ENCODE data around the gene GTF2IRD1. TPM values are rescaled to one million over a fixed set of nuclear protein-coding genes. Genes with fewer than 3 reads are reported as not detected.
A peak's percentile ranks its signal among the peaks of the same experiment; 100 is the strongest.

GTF2IRD1 gene
- total RNA-seq, 2 donors from 2014 or later: 0.89 to 2.2 TPM

DNA sequence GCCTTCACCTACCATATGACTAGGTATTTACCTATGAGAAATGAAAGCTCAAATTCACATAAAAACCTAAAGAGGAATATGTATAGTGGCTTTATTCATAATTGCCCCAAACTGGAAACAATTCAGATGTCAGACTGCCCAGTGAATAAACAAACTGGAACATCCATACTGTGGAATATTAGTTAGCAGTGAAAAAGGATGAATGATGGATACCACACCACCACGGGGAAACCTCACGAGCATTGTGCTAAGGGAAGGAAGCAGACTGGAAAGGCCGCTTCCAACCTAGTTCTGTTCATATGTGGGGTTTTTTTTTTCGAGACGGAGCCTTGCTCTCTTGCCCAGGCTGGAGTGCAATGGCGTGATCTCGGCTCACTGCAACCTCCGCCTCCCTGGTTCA is 16.8 kb downstream of the GTF2IRD1 start:
- Mint-ChIP-seq H3K27ac (no peak overlapping the region), H3K4me1 (no peaks in the 10 kb centered on the region), H3K36me3 (ENCODE audit: low read depth) (no peaks in the 10 kb centered on the region), H3K4me3 (no peak overlapping the region), H3K9me3 (no peaks in the 10 kb centered on the region), H3K27me3 (no peaks in the 10 kb centered on the region)
- ATAC-seq (replicated peaks): no peak

DNA sequence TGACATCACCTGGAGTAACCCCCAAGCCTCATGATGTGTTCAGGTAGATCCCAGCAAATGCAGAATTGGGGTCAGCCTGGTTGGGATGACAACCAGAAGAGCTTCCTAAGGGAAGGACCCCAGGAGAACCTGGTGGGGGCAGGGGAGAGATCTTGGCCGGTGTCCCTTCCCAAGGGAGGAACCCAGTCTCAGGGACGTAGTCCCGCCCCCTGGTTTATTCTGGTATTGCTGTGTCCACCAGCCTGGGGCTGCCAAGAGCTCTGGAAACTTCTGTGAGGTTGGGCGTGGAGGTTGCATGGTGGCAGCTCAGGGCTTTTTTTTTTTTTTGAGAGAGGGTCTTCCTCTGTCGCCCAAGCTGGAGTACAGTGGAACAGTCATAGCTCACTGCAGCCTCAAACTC is 19.4 kb downstream of the GTF2IRD1 start:
- H3K9me3 Mint-ChIP-seq: no peaks in the 10 kb centered on the region
- ATAC-seq (replicated peaks): no peak
- no peak overlapping the region for H3K4me3 Mint-ChIP-seq

DNA sequence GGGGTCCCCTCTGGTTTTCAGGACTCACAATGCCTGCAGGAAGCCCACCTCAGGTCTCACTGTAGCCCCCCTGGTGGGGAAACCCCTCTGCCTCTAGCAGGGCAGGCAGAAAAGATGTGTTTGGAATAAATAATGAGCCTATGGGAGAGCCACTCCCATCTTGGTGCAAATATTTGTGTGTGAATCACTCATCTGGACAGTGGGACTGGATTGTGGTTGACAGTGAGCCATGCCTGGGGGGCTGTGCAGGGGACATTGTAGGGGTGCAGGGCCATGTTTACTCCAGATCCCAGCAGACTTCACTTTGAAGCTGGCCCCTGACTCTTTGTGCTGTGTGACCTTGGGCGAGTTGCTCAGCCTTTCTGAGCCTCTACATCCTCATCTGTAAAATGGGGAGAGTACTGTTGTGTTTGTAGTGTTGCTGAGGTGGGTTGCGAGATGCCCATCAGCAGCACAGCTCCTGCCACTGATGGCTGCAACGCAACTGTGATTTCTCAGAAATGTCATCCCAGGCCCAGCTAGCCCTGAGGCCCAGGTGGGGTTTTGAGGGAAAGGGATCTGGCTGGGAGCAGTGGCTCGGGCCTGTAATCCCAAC is 20.7 kb downstream of the GTF2IRD1 start:
- no peaks in the 10 kb centered on the region for H3K27me3 Mint-ChIP-seq
- H3K4me1 Mint-ChIP-seq: no peaks in the 10 kb centered on the region
- no peaks in the 10 kb centered on the region for H3K36me3 Mint-ChIP-seq (ENCODE audit: low read depth)
- H3K9me3 Mint-ChIP-seq: no peaks in the 10 kb centered on the region
- H3K27ac Mint-ChIP-seq: no peak overlapping the region
- no peak for ATAC-seq (replicated peaks)
- H3K4me3 Mint-ChIP-seq: no peak overlapping the region

More for the DNA sequence above, 19.4 kb downstream of the GTF2IRD1 start:
- H3K27me3 Mint-ChIP-seq: no peaks in the 10 kb centered on the region
- H3K27ac Mint-ChIP-seq: no peak overlapping the region
- no peaks in the 10 kb centered on the region for H3K36me3 Mint-ChIP-seq (ENCODE audit: low read depth)
- H3K4me1 Mint-ChIP-seq: no peaks in the 10 kb centered on the region

DNA sequence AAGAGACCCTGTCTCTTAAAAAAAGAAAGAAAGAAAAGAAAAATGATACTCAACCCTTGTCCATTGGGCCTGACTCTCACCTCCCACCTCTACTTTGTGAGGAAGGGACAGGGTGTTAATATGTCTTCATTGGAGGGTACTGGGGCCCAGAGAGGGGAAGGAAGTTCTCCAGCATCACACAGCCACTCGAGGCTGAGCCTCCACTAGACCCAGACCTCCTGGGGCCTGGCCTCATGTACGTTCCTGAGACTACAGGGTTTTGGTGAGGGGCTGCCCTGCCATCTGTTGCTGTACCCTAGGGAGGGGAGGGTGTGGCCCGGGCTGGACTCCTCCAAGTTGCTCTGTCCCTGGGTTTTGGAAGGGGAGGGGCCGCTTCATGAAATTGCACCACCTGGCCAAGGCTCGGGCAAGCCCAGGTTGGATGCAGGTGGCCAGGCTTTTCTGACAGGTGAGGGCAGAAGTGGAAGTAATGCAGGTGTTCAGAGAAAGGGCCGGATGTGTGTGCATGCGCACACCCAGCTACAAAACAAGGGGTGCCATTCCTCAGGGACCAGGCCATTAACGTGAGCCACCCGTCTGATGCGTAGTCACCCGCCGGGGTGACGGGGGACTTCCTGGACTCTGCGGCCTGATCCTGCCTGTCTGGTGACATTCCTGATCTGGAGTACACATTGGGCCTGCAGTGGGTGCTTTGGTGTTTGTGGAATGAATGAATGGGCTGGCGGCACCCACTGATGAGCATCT is 21.7 kb downstream of the GTF2IRD1 start:
- Mint-ChIP-seq H3K4me3 (no peak overlapping the region), H3K27ac (no peak overlapping the region), H3K9me3 (no peaks in the 10 kb centered on the region), H3K4me1 (no peaks in the 10 kb centered on the region), H3K36me3 (ENCODE audit: low read depth) (no peaks in the 10 kb centered on the region), H3K27me3 (no peaks in the 10 kb centered on the region)
- ATAC-seq (replicated peaks): no peak

DNA sequence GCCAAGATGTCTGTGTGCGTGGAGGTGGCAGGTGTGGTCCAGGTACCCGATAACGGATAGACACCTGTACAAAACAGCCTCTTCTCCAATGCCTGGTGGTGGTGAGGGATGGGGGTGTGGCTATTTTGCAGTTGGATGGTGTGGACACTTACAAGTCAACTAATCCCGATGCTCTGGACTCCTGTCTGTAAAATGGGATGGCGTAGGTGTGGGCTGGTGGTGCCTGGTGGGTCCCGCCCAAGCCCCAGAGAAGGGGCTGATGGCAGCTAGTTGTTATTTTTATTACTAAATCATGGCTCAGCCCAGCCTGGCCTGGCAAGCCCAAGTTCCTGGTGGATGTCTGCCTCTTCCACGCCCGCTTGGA is 22.3 kb downstream of the GTF2IRD1 start:
- H3K9me3 Mint-ChIP-seq: no peaks in the 10 kb centered on the region
- H3K27me3 Mint-ChIP-seq: no peaks in the 10 kb centered on the region
- H3K36me3 Mint-ChIP-seq (ENCODE audit: low read depth): no peaks in the 10 kb centered on the region
- no peak overlapping the region for H3K4me3 Mint-ChIP-seq
- no peaks in the 10 kb centered on the region for H3K4me1 Mint-ChIP-seq
- H3K27ac Mint-ChIP-seq: no peak overlapping the region
- no peak for ATAC-seq (replicated peaks)

- Mint-ChIP-seq H3K9me3 (no peaks in the 10 kb centered on the region), H3K27ac (peak overlapping the region; percentile 27), H3K36me3 (ENCODE audit: low read depth) (no peaks in the 10 kb centered on the region), H3K27me3 (no peaks in the 10 kb centered on the region), H3K4me1 (no peaks in the 10 kb centered on the region), H3K4me3 (no peak overlapping the region)
- ATAC-seq (replicated peaks): no peak
These were observed 22.9 kb downstream of the GTF2IRD1 start for GRCh38 chr7:74476626-74477025.

DNA sequence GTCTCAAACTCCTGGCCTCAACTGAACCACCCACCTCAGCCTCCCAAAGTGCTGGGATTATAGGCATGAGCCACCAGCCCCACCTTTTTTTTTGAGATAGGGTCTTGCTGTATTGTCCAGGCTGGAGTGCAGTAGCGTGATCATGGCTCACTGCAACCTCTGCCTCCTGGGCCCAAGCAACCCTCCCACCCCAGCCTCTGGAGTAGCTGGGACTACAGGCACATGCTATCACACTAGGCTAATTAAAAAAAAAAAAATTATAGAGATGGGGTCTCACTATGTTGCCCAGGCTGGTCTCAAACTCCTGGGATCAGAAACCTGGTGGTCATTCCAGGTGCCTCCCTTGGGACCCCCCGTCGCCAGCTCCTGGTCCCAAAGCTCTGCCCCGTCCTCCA is 25.0 kb downstream of the GTF2IRD1 start:
- Mint-ChIP-seq H3K9me3 (no peaks in the 10 kb centered on the region), H3K27ac (no peak overlapping the region), H3K4me3 (no peak overlapping the region), H3K27me3 (no peaks in the 10 kb centered on the region), H3K36me3 (ENCODE audit: low read depth) (no peaks in the 10 kb centered on the region), H3K4me1 (no peaks in the 10 kb centered on the region)
- ATAC-seq (replicated peaks): no peak

- Mint-ChIP-seq H3K4me1 (no peaks in the 10 kb centered on the region), H3K36me3 (ENCODE audit: low read depth) (no peaks in the 10 kb centered on the region), H3K9me3 (no peaks in the 10 kb centered on the region), H3K4me3 (no peak overlapping the region), H3K27me3 (no peaks in the 10 kb centered on the region), H3K27ac (no peak overlapping the region)
- no peak for ATAC-seq (replicated peaks)
These were observed 25.5 kb downstream of the GTF2IRD1 start for GRCh38 chr7:74479066-74479781.

DNA sequence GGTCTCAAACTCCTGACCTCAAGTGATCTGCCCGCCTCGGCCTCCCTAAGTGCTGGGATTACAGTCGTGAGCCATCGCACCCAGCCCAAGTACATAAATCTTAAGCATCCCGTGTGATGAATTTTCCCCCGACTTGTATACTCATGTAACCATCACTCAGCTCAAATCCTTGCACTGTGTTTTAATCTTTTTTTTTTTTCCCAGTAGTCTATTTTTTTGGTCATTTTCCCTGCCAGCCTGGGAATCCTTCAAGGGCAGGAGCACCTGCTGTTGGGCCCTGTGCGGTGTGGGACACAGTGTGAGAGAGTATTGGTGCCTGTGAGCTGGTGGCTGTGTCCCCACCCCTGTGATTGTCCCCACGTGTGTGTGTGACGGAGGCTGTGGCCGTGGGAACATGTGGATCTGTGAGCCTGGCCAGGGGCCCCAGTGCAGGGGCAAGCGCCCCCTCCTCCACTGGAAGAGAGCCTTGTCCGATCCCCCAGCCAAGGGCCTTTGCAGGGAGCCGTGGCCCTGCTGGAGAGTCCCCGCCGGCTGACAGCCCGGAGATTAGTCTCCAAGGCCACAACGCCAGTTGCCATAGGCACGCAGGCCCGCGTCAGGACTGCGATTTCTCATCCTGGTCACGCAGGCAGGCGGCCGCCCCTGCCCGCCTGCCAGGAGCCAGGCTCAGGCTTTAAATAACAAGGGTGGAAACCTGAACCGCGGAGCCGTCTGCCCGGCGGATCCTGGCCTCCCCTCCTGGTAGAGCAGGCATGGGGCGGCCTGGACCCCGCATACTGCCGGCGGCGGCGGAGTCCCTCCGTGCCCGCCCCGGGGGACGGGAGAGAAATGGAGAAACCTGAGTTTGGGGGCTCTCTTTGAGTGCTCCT is 26.5 kb downstream of the GTF2IRD1 start:
- H3K4me1 Mint-ChIP-seq: no peaks in the 10 kb centered on the region
- H3K36me3 Mint-ChIP-seq (ENCODE audit: low read depth): no peaks in the 10 kb centered on the region
- no peak overlapping the region for H3K27ac Mint-ChIP-seq
- no peaks in the 10 kb centered on the region for H3K27me3 Mint-ChIP-seq
- H3K9me3 Mint-ChIP-seq: no peaks in the 10 kb centered on the region
- no peak overlapping the region for H3K4me3 Mint-ChIP-seq
- no peak for ATAC-seq (replicated peaks)

DNA sequence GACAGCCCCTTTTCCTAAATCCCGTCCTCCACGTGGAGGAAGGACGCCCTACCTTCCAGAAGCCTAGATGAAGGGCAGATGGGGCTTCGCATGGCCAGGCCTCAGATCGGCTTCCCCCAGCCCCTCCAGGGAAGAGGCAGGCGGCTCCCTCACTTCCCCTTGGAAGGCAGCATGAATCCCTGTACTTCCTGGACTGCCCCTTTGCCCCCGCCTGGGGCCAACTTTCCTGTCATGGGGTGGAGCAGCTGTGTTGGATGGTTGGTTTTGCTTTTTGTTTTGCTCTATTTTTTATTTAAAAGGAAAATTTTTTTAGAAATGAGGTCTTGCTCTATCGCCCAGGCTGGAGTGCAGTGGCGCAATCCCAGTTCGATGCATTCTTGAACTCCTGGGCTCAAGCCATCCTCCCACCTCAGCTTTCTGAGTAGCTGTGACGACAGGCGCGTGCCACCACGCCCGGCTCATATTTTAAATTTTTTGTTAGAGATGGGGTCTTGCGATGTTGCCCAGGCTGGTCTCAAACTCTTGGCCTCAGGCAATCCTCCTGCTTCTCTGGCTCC is 27.2 kb downstream of the GTF2IRD1 start:
- Mint-ChIP-seq H3K27me3 (no peaks in the 10 kb centered on the region), H3K36me3 (ENCODE audit: low read depth) (no peaks in the 10 kb centered on the region), H3K4me3 (no peak overlapping the region), H3K27ac (no peak overlapping the region), H3K4me1 (no peaks in the 10 kb centered on the region), H3K9me3 (no peaks in the 10 kb centered on the region)
- no peak for ATAC-seq (replicated peaks)

DNA sequence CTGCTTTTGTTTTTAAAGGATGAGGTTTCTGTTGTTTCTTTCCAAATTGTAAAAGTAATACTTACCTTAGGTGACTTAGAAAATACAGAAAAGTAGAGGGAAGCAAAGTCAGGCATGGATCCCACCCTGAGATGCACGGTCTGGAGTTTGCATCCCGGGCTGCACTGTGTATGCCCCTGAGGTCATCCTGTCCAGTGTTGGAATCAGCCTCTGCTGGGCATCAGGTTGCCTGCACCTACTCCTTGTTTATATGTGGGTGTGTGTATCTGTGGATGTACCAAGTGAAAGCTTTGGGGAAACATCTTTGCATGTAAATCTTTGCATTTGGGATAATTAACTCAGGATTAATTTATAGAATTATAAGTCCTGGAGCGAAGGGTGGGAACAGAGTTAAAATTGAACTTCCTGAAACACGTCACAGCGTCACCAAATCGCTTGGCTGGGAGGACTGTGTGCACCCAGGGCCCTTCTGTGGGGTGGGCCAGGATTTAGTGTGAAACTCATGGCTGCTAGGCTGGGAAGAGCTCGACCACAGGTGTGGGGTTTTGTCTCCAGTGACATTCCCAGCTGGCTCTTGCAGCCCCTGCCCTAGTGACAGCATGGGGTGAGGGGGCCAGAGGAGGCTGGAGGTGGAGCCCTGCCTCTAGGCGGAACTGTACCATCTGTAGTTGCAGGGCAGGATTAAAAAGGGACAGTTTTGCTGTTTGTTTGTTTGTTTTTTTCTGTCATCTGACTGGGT is 27.9 kb downstream of the GTF2IRD1 start:
- Mint-ChIP-seq H3K4me1 (no peaks in the 10 kb centered on the region), H3K9me3 (no peaks in the 10 kb centered on the region), H3K27me3 (no peaks in the 10 kb centered on the region), H3K36me3 (ENCODE audit: low read depth) (no peaks in the 10 kb centered on the region), H3K27ac (no peak overlapping the region), H3K4me3 (no peak overlapping the region)
- ATAC-seq (replicated peaks): no peak

DNA sequence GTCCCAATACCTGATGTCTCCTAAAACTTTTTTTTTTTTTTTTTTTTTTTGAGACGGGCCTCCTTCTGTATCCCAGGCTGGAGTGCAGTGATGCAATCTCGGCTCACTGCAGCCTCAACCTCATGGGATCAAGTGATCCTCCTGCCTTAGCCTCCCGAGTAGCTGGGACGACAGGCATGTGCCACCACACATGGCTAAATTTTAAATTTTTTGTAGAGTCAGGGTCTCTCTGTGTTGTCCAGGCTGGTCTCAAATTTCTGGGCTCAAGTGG is 28.4 kb downstream of the GTF2IRD1 start:
- no peak for ATAC-seq (replicated peaks)
- H3K27me3 Mint-ChIP-seq: no peaks in the 10 kb centered on the region
- no peak overlapping the region for H3K4me3 Mint-ChIP-seq
- no peaks in the 10 kb centered on the region for H3K36me3 Mint-ChIP-seq (ENCODE audit: low read depth)
- H3K4me1 Mint-ChIP-seq: no peaks in the 10 kb centered on the region
- H3K27ac Mint-ChIP-seq: no peak overlapping the region
- H3K9me3 Mint-ChIP-seq: no peaks in the 10 kb centered on the region

DNA sequence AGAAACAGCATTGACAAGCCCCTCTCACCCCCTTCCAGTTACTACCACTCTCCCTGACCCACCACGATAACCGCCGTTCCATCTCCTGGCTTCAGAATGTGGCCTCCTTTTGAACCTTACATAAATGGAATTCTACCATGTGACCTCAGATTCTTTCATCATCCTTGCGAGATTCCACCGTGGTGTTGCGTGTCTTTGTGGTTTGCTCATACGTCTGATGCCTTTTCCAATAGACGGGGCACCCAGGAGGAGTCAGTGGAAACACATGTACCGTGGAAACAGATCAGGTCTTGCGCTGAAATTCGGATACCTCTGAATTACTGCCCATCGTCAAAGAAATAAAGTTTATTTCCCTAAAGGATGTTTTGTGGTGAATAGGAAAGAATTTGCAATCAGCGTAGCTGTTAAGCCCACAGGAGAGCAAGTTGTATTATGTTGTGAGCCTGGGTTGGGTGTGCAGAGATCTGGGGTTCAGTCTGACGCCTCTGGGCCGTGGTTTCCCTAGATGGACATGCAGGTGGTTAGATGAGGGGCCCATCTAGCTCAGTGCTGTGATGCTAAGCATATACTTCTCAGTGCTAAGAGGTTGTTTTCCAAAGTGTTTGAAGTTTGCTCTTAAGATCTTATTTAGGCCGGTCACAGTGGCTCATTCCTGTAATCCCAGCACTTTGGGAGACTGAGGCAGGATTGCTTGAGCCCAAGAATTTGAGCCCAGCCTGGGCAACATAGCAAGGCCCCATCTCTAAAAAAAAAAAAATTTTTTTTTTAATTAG is 29.1 kb downstream of the GTF2IRD1 start:
- no peak for ATAC-seq (replicated peaks)
- H3K9me3 Mint-ChIP-seq: no peaks in the 10 kb centered on the region
- H3K27ac Mint-ChIP-seq: no peak overlapping the region
- no peaks in the 10 kb centered on the region for H3K27me3 Mint-ChIP-seq
- H3K36me3 Mint-ChIP-seq (ENCODE audit: low read depth): no peaks in the 10 kb centered on the region
- no peaks in the 10 kb centered on the region for H3K4me1 Mint-ChIP-seq
- H3K4me3 Mint-ChIP-seq: no peak overlapping the region
